ENCODE results near the gene MCF2L.

MCF2L gene

DNA sequence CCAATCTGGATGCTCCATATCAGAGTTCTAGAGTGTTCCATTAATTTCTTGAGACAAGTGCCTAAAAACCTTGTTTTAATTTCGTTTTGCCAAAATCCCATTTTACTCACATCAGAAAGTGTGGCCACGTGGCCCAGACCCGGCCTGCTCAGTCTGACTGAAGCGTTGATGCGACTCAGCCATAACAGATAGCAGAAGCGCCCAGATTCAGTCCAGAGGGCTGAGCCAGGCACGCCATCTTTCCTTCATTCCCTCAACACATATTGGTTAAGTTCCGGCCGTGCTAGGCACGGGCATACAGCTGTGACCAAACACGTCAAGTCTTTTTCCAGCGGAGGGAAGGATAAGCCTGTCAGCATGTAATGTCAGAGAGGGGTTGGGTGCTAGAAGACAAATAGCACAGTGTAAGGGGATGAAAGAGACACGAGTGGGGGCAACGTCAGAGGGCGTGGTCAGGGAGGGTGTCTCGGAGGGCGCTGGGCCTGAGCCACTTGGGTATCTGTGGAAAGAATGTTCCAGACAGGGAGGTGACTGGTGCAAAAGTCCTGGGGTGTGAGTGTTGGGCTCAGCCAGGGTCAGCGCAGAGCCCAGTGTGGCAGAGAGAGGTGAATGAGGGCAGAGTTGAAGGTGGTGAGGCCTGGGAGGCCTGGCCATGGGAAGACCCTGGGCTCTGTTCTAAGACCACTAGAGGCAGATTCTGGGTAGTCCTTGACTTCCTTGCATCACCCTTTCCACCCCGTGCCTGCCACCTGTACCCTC is 156.7 kb downstream of the MCF2L start:
- DNase-seq (ENCODE audit: low read depth, low spot score) = no peak

DNA sequence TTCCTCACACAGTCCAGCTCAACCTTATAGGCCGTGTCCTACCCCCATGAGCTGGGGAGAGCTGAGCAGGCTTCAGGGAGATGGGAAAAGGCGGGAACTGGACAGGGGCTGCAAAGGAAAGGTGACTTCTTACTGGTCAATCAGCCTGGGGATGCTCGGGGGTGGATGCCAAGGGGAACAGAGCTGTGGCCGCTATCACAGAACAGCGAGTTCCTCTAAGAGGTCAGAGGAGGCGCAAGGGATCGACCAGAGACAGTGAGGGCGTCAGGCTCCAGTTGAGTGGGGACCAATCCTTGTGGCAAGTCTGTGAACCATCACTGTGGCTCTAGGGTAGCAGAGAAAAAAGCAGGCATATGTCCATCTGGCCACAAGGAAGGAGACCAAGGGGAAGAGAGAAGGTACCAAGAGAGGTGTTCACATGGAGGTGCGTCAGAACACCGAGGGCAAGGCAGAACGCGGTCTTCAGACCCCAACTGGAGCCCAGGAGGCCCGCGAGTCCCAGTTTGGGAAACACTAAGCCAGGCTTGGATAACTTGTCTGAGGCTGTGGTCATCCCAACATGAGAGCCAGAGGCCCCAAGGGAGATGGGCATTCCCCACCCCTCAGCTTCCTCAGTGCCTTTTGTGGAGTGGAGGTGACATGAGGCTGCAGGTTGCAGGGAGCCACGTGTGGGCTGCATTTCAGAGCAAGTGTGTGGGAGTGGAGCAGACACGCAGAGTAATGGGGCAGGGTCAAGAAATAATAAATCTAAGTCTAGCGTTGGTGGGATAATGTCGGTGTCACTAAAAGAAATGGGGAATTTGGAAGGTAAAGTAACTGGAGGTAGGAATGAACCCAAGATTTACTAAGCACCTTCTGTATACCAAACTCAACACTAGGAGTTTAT is 157.5 kb downstream of the MCF2L start:
- DNase-seq (ENCODE audit: low read depth, low spot score) = no peak

- DNase-seq (ENCODE audit: low read depth, low spot score) = no peak
Observed at GRCh38 chr13:113129480-113129879, 160.5 kb downstream of the MCF2L start.

- no peak for DNase-seq (ENCODE audit: low read depth, low spot score)
Observed at GRCh38 chr13:113129921-113130750, 161.1 kb downstream of the MCF2L start.

- DNase-seq (ENCODE audit: low read depth, low spot score) = no peak
Observed at GRCh38 chr13:113135281-113135760, 166.3 kb downstream of the MCF2L start.

GRCh38 chr13:113137691-113138298 is 168.8 kb downstream of the MCF2L start:
- DNase-seq (ENCODE audit: low read depth, low spot score) = peak; percentile 23

- DNase-seq (ENCODE audit: low read depth, low spot score) = no peak
Observed at GRCh38 chr13:113138792-113139551, 170.0 kb downstream of the MCF2L start.

GRCh38 chr13:113139577-113139976 is 170.6 kb downstream of the MCF2L start:
- no peak for DNase-seq (ENCODE audit: low read depth, low spot score)

GRCh38 chr13:113140677-113141600 is 171.9 kb downstream of the MCF2L start:
- DNase-seq (ENCODE audit: low read depth, low spot score) = no peak

- DNase-seq (ENCODE audit: low read depth, low spot score) = no peak
Observed at GRCh38 chr13:113141601-113141970, 172.6 kb downstream of the MCF2L start.

DNA sequence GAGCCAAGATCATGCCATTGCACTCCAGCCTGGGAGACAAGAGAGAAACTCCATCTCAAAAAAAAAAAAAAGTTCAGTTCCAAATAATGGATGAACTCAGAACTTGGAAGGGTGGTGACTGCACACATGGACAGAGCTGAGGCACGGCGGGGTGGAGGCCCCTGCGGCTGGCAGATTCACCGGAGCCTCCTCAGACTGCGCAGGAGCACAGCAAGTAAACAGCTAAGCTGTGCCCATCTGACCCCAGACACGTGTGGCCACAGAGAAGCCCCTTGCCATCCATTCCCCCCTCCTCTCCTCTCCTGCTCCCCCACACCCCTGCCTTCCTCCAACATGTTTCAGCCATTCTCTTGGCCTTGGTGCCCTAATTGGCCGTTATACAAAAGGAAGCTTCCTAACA is 173.9 kb downstream of the MCF2L start:
- DNase-seq (ENCODE audit: low read depth, low spot score) = no peak

DNA sequence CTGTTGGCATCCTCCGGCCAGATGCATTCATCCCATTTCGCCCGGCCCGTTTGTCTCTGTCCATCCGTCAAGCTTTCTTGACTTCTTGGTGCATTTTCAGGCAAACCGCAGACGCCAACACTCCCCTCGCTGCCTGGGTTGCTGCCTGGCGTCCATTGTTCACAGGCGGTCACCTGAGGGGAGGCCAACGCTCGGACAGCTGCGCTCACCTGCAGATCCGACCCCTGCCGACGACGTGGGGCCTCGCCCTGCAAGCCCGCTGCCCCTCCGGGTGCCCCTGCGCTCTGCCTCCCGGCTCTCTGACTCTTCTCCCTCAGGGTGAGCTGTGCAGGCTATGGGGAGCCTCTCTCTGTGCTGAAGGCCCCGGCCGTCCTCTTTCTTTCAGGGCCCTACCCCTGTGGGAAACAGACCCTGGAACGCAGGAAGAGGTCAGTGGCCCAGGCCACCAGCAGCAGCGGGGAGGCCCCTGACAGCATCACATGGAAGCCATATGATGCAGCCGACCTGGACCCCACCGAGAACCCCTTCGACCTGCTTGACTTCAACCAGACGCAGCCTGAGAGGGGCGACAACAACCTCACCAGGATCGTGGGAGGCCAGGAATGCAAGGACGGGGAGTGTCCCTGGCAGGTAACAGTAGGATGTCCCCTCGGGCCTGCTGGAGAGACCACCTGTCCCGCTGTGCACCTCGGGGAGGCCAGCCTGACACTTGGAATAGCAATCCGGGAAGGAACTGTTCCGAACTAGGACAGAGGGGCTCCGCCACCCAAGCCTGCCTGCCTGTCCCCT is 174.6 kb downstream of the MCF2L start:
- DNase-seq (ENCODE audit: low read depth, low spot score) = no peak

- DNase-seq (ENCODE audit: low read depth, low spot score) = no peak
Observed at GRCh38 chr13:113144255-113144629, 175.2 kb downstream of the MCF2L start.

DNA sequence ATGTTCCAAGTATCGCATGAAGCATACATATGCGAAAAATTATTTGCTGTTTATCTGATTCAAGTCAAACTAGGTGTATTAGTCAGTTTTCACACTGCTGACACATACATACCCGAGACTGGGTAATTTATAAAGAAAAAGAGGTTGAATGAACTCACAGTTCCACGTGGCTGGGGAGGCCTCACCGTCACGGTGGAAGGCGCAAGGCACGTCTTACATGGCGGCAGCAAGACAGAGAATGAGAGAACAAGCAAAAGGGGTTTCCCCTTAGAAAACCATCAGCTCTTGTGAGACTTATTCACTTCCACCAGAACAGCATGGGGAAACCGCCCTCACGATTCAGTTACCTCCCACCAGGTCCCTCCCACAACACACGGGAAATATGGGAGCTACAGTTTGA is 176.5 kb downstream of the MCF2L start:
- DNase-seq (ENCODE audit: low read depth, low spot score) = no peak

- DNase-seq (ENCODE audit: low read depth, low spot score) = no peak
Observed at GRCh38 chr13:113145911-113146598, 177.0 kb downstream of the MCF2L start.

- no peak for DNase-seq (ENCODE audit: low read depth, low spot score)
Observed at GRCh38 chr13:113146750-113147149, 177.7 kb downstream of the MCF2L start.

DNA sequence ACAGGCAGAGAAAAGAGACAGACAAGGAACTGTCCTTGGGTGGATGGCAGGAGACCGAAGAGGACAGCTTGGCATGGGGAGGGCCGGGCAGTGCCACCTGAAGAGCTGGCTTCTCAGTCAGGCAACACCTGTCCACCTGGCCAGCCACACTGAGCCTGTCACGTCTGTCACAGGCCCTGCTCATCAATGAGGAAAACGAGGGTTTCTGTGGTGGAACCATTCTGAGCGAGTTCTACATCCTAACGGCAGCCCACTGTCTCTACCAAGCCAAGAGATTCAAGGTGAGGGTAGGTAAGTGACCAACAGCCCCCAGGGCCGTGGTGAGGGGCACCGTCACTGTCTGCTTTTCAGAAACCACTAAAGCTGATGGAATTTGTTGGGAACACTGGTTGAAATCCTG is 178.2 kb downstream of the MCF2L start:
- DNase-seq (ENCODE audit: low read depth, low spot score) = no peak

DNA sequence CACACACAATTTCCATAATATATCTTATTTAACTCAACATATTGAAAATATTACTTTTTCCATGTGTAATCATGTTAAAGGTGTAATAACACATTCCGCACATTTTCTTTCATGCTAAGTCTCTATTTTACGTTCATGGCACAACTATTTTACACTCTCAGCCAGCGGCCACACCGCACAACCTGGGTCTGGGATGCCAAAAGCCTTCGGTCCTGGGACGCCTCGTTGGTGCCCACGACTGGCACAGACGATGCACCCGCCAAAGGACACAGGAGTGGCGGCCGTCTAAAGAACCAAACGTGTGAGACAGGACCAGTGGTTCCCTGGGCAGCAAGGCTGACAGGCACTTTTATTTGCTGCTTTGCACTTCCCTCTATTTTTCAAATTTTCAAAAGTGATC is 179.4 kb downstream of the MCF2L start:
- no peak for DNase-seq (ENCODE audit: low read depth, low spot score)

Measured in astrocyte of the hippocampus (primary cell).